Measurements from ENCODE around the gene IL16.

- TF ChIP-seq EP300 (IDR thresholded peaks at IDR 0.05) (no peak), POLR2AphosphoS5 (IDR thresholded peaks at IDR 0.05) (no peak), POLR2A (IDR thresholded peaks at IDR 0.05; ENCODE audit: low read depth) (no peak)
- TF ChIP-seq, protein P1, sequence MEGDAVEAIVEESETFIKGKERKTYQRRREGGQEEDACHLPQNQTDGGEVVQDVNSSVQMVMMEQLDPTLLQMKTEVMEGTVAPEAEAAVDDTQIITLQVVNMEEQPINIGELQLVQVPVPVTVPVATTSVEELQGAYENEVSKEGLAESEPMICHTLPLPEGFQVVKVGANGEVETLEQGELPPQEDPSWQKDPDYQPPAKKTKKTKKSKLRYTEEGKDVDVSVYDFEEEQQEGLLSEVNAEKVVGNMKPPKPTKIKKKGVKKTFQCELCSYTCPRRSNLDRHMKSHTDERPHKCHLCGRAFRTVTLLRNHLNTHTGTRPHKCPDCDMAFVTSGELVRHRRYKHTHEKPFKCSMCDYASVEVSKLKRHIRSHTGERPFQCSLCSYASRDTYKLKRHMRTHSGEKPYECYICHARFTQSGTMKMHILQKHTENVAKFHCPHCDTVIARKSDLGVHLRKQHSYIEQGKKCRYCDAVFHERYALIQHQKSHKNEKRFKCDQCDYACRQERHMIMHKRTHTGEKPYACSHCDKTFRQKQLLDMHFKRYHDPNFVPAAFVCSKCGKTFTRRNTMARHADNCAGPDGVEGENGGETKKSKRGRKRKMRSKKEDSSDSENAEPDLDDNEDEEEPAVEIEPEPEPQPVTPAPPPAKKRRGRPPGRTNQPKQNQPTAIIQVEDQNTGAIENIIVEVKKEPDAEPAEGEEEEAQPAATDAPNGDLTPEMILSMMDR (IDR thresholded peaks at IDR 0.05): no peak
These were observed 102.5 kb downstream of the IL16 start for GRCh38 chr15:81299156-81299555.
